WTC11 (cell line): Measurements from ENCODE around the gene FRMD4A.

ENCODE experiments used
- KAT7 ChIP-seq: sonication (generic); formaldehyde crosslinking; IDR thresholded peaks from 2 replicates; pipeline ENCODE4 v1.8.1; 2023; ENCODE audit warnings: missing genetic modification reagents, mild to moderate bottlenecking, borderline replicate concordance
- PRRX2 ChIP-seq: fragments of 250-450 bp; sonication (Bioruptor Pico); IDR thresholded peaks from 2 replicates; pipeline ENCODE4 v1.8.0; 2021; ENCODE audit warnings: mild to moderate bottlenecking
- TF ChIP-seq, protein P1 (sequence below): fragments of 200-600 bp; IDR thresholded peaks from 2 replicates; pipeline ENCODE4 v1.8.0; 2022; ENCODE audit warnings: antibody characterized with exemption

DNA sequence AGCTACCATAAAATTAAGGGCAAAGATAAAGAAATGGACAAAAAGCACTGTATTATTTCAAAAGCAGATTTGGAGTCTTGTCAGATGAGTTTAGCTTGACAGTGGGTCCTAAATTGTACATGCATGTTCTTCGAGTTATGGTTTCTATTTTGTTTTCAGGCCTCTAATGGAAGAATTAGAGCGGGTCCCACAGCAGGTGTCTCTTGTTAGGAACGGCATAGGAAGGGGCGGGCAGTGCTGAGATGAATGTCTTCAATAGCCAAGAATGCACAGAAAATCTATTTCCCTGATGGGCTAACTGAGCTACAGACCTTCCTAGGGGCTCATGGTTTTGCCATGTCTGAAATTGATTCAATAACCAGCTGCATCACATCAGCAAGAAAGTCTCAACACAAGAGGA lies 304.4 kb downstream of the FRMD4A start:
- TF ChIP-seq, protein P1, sequence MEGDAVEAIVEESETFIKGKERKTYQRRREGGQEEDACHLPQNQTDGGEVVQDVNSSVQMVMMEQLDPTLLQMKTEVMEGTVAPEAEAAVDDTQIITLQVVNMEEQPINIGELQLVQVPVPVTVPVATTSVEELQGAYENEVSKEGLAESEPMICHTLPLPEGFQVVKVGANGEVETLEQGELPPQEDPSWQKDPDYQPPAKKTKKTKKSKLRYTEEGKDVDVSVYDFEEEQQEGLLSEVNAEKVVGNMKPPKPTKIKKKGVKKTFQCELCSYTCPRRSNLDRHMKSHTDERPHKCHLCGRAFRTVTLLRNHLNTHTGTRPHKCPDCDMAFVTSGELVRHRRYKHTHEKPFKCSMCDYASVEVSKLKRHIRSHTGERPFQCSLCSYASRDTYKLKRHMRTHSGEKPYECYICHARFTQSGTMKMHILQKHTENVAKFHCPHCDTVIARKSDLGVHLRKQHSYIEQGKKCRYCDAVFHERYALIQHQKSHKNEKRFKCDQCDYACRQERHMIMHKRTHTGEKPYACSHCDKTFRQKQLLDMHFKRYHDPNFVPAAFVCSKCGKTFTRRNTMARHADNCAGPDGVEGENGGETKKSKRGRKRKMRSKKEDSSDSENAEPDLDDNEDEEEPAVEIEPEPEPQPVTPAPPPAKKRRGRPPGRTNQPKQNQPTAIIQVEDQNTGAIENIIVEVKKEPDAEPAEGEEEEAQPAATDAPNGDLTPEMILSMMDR, result no peak
- TF ChIP-seq PRRX2 (no peak), KAT7 (CRISPR knock-in tag) (no peak)
